ENCODE results near the gene LTBP2.

- no peak for TF ChIP-seq RAD21 (IDR thresholded peaks at IDR 0.05; ENCODE audit: low read depth)
- TF ChIP-seq ZNF274 (IDR thresholded peaks at IDR 0.05; ENCODE audit: low read depth, low read length), result no peak
- TF ChIP-seq CTCF (IDR thresholded peaks at IDR 0.05 in 2 of 3, conservative IDR thresholded peaks at IDR 0.05 in 1 of 3; ENCODE audit: borderline replicate concordance in 1 of 3, insufficient read depth in 1 of 3, low read depth in 2 of 3, low read length in 2 of 3), result no peak
- no peak for TF ChIP-seq POLR2A (IDR thresholded peaks at IDR 0.05; ENCODE audit: borderline replicate concordance, extremely low read depth, insufficient read depth, insufficient read length)
- TF ChIP-seq ZBTB33 (IDR thresholded peaks at IDR 0.05; ENCODE audit: extremely low read depth, insufficient replicate concordance, low read length), result no peak
Measured at GRCh38 chr14:74514471-74514941, 97.5 kb downstream of the LTBP2 start.
